Ecto neural progenitor cell (in vitro differentiated cells): Measurements from ENCODE around the gene IFI27L2.
A peak's percentile ranks its signal among the peaks of the same experiment; 100 is the strongest.

Source experiments
- DNase-seq: peaks from one replicate; pipeline ENCODE4 v3.0.0-alpha.2; 2018; ENCODE audit warnings: low spot score

Gene IFI27L2

GRCh38 chr14:94123296-94123695, 6.1 kb downstream of the IFI27L2 start:
- peak; percentile 31 for DNase-seq

GRCh38 chr14:94122438-94122837, 7.0 kb downstream of the IFI27L2 start:
- DNase-seq = peak; percentile 14

GRCh38 chr14:94121485-94121884, 7.9 kb downstream of the IFI27L2 start:
- peak; percentile 26 for DNase-seq

GRCh38 chr14:94120667-94121340, 8.6 kb downstream of the IFI27L2 start:
- peak; percentile 32 for DNase-seq

- no peak for DNase-seq
Measured at GRCh38 chr14:94119071-94119470, 10.3 kb downstream of the IFI27L2 start.

GRCh38 chr14:94117856-94118255, 11.5 kb downstream of the IFI27L2 start:
- DNase-seq = no peak

- DNase-seq = no peak
Measured at GRCh38 chr14:94116701-94117100, 12.7 kb downstream of the IFI27L2 start.

- no peak for DNase-seq
Measured at GRCh38 chr14:94115631-94116030, 13.8 kb downstream of the IFI27L2 start.

- DNase-seq = peak; percentile 31
Measured at GRCh38 chr14:94115058-94115591, 14.3 kb downstream of the IFI27L2 start.

GRCh38 chr14:94114589-94115057, 14.8 kb downstream of the IFI27L2 start:
- DNase-seq = peak; percentile 27

GRCh38 chr14:94113908-94114588, 15.4 kb downstream of the IFI27L2 start:
- peak; percentile 35 for DNase-seq

GRCh38 chr14:94113490-94113889, 15.9 kb downstream of the IFI27L2 start:
- DNase-seq = peak; percentile 17

- DNase-seq = peak; percentile 15
Measured at GRCh38 chr14:94113073-94113472, 16.3 kb downstream of the IFI27L2 start.

- peak; percentile 25 for DNase-seq
Measured at GRCh38 chr14:94112513-94113063, 16.8 kb downstream of the IFI27L2 start.

GRCh38 chr14:94111276-94112095, 17.9 kb downstream of the IFI27L2 start:
- DNase-seq = peak; percentile 37

GRCh38 chr14:94110552-94111181, 18.7 kb downstream of the IFI27L2 start, which contains the start of gene IFI27:
Gene IFI27 (plus strand): TSS chr14:94110736.
- peak; percentile 39 for DNase-seq

- DNase-seq = peak; percentile 30
Measured at GRCh38 chr14:94109915-94110250, 19.5 kb downstream of the IFI27L2 start.

GRCh38 chr14:94104731-94105130, 24.7 kb downstream of the IFI27L2 start:
- DNase-seq = no peak

GRCh38 chr14:94103554-94104150, 25.8 kb downstream of the IFI27L2 start:
- no peak for DNase-seq

- no peak for DNase-seq
Measured at GRCh38 chr14:94102768-94103482, 26.5 kb downstream of the IFI27L2 start.

- no peak for DNase-seq
Measured at GRCh38 chr14:94101748-94102147, 27.7 kb downstream of the IFI27L2 start.
